ENCODE measurements around the gene SCNN1B.

GRCh38 chr16:23409522-23409921 is 107.4 kb downstream of the SCNN1B start:
- TF ChIP-seq CTCF (IDR thresholded peaks at IDR 0.05; ENCODE audit: low read depth, low read length) (no peak), EZH2phosphoT487 (IDR thresholded peaks at IDR 0.05; ENCODE audit: low read depth) (no peak)

Data from OCI-LY3 (cell line).